ENCODE measurements around the gene SNX13.

The SNX13 gene

DNA sequence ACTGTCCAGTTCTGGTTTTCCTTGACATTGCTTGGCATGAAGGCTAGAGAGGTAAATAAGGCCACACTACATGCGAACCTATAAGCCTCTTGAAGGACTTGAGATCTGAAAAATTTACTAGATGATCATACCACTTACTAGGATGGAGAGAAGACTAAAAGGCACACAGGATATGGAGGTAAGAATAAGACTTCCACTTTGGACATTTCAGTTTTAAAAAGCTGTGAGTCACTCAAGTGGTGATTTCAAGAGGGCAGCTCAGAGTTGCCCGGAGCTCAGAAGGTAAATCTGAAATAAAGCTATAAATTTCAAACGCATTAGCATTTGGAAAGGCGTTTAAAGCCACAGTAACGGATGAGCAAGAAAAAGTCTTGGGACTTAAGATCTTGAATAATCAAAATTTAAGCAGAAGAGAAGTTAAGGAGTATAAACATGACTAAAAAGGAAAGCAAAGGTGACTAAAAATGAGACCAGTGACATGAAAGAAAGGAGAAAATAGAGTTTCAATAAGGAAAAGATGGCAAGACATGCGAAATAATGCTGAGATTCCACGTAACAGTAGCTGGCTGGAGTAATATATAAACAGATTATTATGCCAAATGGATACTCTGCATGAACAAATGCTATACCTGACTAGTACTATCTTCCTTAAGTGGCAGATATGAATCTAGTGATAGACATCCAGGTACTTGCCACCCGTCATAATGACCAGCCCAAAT is 68.3 kb downstream of the SNX13 start:
- no peak for DNase-seq
- Histone ChIP-seq H4K20me1 (ENCODE audit: insufficient read depth, low read length) (no peaks in the 10 kb centered on the region), H3K4me3 (ENCODE audit: low read length) (no peak overlapping the region), H3K9me2 (replicated peaks; ENCODE audit: insufficient read depth, low read length) (no peaks in the 10 kb centered on the region), H3K4me2 (ENCODE audit: low read depth, low read length) (no peak overlapping the region), H3F3A (ENCODE audit: insufficient read depth, low read length) (no peaks in the 10 kb centered on the region), H3K9ac (ENCODE audit: low read length) (no peak overlapping the region), H3K27ac (ENCODE audit: low read length) (no peak overlapping the region), H3K36me3 (replicated peaks; ENCODE audit: insufficient read depth, low read length) (no peaks in the 10 kb centered on the region; the same call in 1 of the 2 replicates), H2AFZ (ENCODE audit: low read length) (no peak overlapping the region), H3K4me1 (ENCODE audit: low read length) (no peaks in the 10 kb centered on the region), H3K9me3 (replicated peaks; ENCODE audit: insufficient read depth, low read length) (no peaks in the 10 kb centered on the region), H3K27me3 (replicated peaks; ENCODE audit: insufficient read depth, low read length) (no peaks in the 10 kb centered on the region), H3K79me2 (ENCODE audit: low read length) (no peaks in the 10 kb centered on the region)
- TF ChIP-seq, protein P1, sequence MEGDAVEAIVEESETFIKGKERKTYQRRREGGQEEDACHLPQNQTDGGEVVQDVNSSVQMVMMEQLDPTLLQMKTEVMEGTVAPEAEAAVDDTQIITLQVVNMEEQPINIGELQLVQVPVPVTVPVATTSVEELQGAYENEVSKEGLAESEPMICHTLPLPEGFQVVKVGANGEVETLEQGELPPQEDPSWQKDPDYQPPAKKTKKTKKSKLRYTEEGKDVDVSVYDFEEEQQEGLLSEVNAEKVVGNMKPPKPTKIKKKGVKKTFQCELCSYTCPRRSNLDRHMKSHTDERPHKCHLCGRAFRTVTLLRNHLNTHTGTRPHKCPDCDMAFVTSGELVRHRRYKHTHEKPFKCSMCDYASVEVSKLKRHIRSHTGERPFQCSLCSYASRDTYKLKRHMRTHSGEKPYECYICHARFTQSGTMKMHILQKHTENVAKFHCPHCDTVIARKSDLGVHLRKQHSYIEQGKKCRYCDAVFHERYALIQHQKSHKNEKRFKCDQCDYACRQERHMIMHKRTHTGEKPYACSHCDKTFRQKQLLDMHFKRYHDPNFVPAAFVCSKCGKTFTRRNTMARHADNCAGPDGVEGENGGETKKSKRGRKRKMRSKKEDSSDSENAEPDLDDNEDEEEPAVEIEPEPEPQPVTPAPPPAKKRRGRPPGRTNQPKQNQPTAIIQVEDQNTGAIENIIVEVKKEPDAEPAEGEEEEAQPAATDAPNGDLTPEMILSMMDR (IDR thresholded peaks at IDR 0.05; ENCODE audit: low read length) = no peak
- TF ChIP-seq EZH2phosphoT487 (IDR thresholded peaks at IDR 0.05; ENCODE audit: low read length) (no peak), EZH2 (optimal IDR thresholded peaks at IDR 0.05; ENCODE audit: low read depth, low read length) (no peak)

DNA sequence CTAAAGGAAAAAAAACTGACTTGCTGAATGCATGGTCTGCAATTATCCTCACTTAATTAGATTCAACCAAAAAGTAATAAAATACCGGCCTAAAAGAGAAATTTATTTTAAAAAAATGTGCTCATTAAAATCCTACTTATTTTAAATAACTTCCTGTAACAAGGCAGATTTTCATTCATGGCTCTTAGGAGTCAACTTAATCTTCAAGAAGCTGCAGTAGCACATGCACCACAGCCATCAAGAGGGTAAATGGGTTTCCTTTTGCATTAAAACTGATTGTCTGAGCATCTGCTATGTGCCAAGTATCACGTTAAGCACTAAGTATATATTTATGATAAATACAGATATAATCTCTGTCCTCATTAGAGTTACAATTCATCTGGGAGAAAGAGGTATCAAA is 69.9 kb downstream of the SNX13 start:
- no peak overlapping the region for H3K27ac ChIP-seq (ENCODE audit: low read length)

DNA sequence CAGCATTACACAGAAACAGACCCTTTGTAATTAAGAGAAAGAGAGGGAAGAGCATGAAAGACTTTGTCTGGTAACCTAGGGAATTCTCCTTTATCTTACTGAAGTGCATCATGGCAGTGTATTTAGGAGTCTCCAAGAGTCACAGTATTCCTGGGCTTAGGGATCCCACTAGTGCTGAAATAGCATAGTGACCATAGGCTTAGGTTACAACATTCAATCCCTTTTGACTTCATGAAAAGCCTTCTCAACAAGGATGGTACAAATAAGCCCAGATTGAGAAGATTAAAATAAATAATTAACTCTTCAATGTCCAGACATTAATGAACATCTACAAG is 76.5 kb downstream of the SNX13 start:
- H3K4me2 ChIP-seq (ENCODE audit: low read depth, low read length) = no peak overlapping the region
- H3K9me2 ChIP-seq (replicated peaks; ENCODE audit: insufficient read depth, low read length) = no peaks in the 10 kb centered on the region
- H3K4me3 ChIP-seq (ENCODE audit: low read length) = no peak overlapping the region
- no peaks in the 10 kb centered on the region for H3K27me3 ChIP-seq (replicated peaks; ENCODE audit: insufficient read depth, low read length)
- no peaks in the 10 kb centered on the region for H3K9me3 ChIP-seq (replicated peaks; ENCODE audit: insufficient read depth, low read length)
- no peaks in the 10 kb centered on the region for H3K36me3 ChIP-seq (replicated peaks; ENCODE audit: insufficient read depth, low read length)
- no peak overlapping the region for H3K9ac ChIP-seq (ENCODE audit: low read length)
- TF ChIP-seq, protein P1 (IDR thresholded peaks at IDR 0.05; ENCODE audit: low read length) = no peak
- TF ChIP-seq EZH2phosphoT487 (IDR thresholded peaks at IDR 0.05; ENCODE audit: low read length) = no peak
- TF ChIP-seq EZH2 (optimal IDR thresholded peaks at IDR 0.05; ENCODE audit: low read depth, low read length) = no peak
- H4K20me1 ChIP-seq (ENCODE audit: insufficient read depth, low read length) = no peaks in the 10 kb centered on the region
- no peaks in the 10 kb centered on the region for H3K79me2 ChIP-seq (ENCODE audit: low read length)
- no peak overlapping the region for H3K27ac ChIP-seq (ENCODE audit: low read length)
- H3F3A ChIP-seq (ENCODE audit: insufficient read depth, low read length) = no peaks in the 10 kb centered on the region
- H3K4me1 ChIP-seq (ENCODE audit: low read length) = no peaks in the 10 kb centered on the region
- H2AFZ ChIP-seq (ENCODE audit: low read length) = no peak overlapping the region
- no peak for DNase-seq

More for the DNA sequence above, 69.9 kb downstream of the SNX13 start:
- Histone ChIP-seq H3K4me1 (ENCODE audit: low read length) (no peaks in the 10 kb centered on the region), H3K9ac (ENCODE audit: low read length) (no peak overlapping the region), H3K4me3 (ENCODE audit: low read length) (no peak overlapping the region), H3K79me2 (ENCODE audit: low read length) (no peaks in the 10 kb centered on the region), H3K36me3 (replicated peaks; ENCODE audit: insufficient read depth, low read length) (no peaks in the 10 kb centered on the region), H3K9me2 (replicated peaks; ENCODE audit: insufficient read depth, low read length) (no peaks in the 10 kb centered on the region), H2AFZ (ENCODE audit: low read length) (no peak overlapping the region), H4K20me1 (ENCODE audit: insufficient read depth, low read length) (no peaks in the 10 kb centered on the region), H3K4me2 (ENCODE audit: low read depth, low read length) (no peak overlapping the region), H3K27me3 (replicated peaks; ENCODE audit: insufficient read depth, low read length) (no peaks in the 10 kb centered on the region), H3F3A (ENCODE audit: insufficient read depth, low read length) (no peaks in the 10 kb centered on the region), H3K9me3 (replicated peaks; ENCODE audit: insufficient read depth, low read length) (no peaks in the 10 kb centered on the region)
- no peak for TF ChIP-seq EZH2 (optimal IDR thresholded peaks at IDR 0.05; ENCODE audit: low read depth, low read length)
- no peak for TF ChIP-seq EZH2phosphoT487 (IDR thresholded peaks at IDR 0.05; ENCODE audit: low read length)
- TF ChIP-seq, protein P1 (IDR thresholded peaks at IDR 0.05; ENCODE audit: low read length) = no peak
- DNase-seq = no peak
